NCI-H1694 (cell line): ENCODE results near the gene SYNJ2.

Experiments
- DNase-seq: peaks from one replicate; lab custom pipeline; 2025; lab: John Stamatoyannopoulos, UW

Gene SYNJ2

GRCh38 chr6:158057213-158057987 lies 75.7 kb downstream of the SYNJ2 start:
- DNase-seq, result no peak

- DNase-seq, result no peak
Observed at GRCh38 chr6:158058171-158058651, 76.5 kb downstream of the SYNJ2 start.

- no peak for DNase-seq
Observed at GRCh38 chr6:158059108-158059507, 77.4 kb downstream of the SYNJ2 start.

- peak; percentile 15 for DNase-seq
Observed at GRCh38 chr6:158060455-158061360, 79.0 kb downstream of the SYNJ2 start.

GRCh38 chr6:158061361-158061708 lies 79.7 kb downstream of the SYNJ2 start:
- DNase-seq, result no peak

GRCh38 chr6:158061709-158062461 lies 80.2 kb downstream of the SYNJ2 start:
- DNase-seq, result no peak

GRCh38 chr6:158063736-158064135 lies 82.1 kb downstream of the SYNJ2 start:
- no peak for DNase-seq

GRCh38 chr6:158064725-158065251 lies 83.1 kb downstream of the SYNJ2 start:
- DNase-seq, result peak; percentile 86

GRCh38 chr6:158066136-158066781 lies 84.6 kb downstream of the SYNJ2 start:
- peak; percentile 12 for DNase-seq

GRCh38 chr6:158067436-158068015 lies 85.9 kb downstream of the SYNJ2 start:
- no peak for DNase-seq

- no peak for DNase-seq
Observed at GRCh38 chr6:158068156-158068892, 86.7 kb downstream of the SYNJ2 start.

GRCh38 chr6:158068893-158069799 lies 87.5 kb downstream of the SYNJ2 start:
- no peak for DNase-seq

GRCh38 chr6:158069800-158070195 lies 88.1 kb downstream of the SYNJ2 start:
- no peak for DNase-seq

- no peak for DNase-seq
Observed at GRCh38 chr6:158070513-158070912, 88.8 kb downstream of the SYNJ2 start.

- DNase-seq, result no peak
Observed at GRCh38 chr6:158071121-158072082, 89.7 kb downstream of the SYNJ2 start.

- peak; percentile 55 for DNase-seq
Observed at GRCh38 chr6:158072083-158072721, 90.5 kb downstream of the SYNJ2 start.

- no peak for DNase-seq
Observed at GRCh38 chr6:158073776-158074175, 92.1 kb downstream of the SYNJ2 start.

GRCh38 chr6:158076548-158076947 lies 94.9 kb downstream of the SYNJ2 start:
- no peak for DNase-seq
